DMS79 (cell line): ENCODE measurements around the gene ALX3.
"Not testable (repeated sequence)": the region's sequence is repeated elsewhere in the genome, so short reads cannot be mapped to it uniquely, and the experiment has no call there.

Experiments used
- DNase-seq: peaks from one replicate; lab custom pipeline; 2025; lab: John Stamatoyannopoulos, UW

ALX3 gene

GRCh38 chr1:110089561-110090275 is 19.2 kb upstream of the ALX3 start:
- no peak for DNase-seq

GRCh38 chr1:110088739-110089316 is 18.4 kb upstream of the ALX3 start:
- DNase-seq: no peak

GRCh38 chr1:110087812-110088738 is 17.6 kb upstream of the ALX3 start:
- DNase-seq: peak; percentile 7

GRCh38 chr1:110086961-110087360 is 16.5 kb upstream of the ALX3 start:
- DNase-seq: no peak

GRCh38 chr1:110085671-110086070 is 15.2 kb upstream of the ALX3 start:
- no peak for DNase-seq

- no peak for DNase-seq
These were observed 14.0 kb upstream of the ALX3 start for GRCh38 chr1:110084227-110085078.

GRCh38 chr1:110083866-110084226 is 13.4 kb upstream of the ALX3 start:
- no peak for DNase-seq

GRCh38 chr1:110083061-110083865 is 12.8 kb upstream of the ALX3 start:
- no peak for DNase-seq

- no peak for DNase-seq
These were observed 12.0 kb upstream of the ALX3 start for GRCh38 chr1:110082477-110082876.

GRCh38 chr1:110081061-110081460 is 10.6 kb upstream of the ALX3 start:
- DNase-seq: no peak

GRCh38 chr1:110079995-110080394 is 9.5 kb upstream of the ALX3 start:
- DNase-seq: not testable (repeated sequence)

GRCh38 chr1:110076789-110077500 is 6.5 kb upstream of the ALX3 start:
- peak; percentile 90 for DNase-seq

GRCh38 chr1:110074166-110074565 is 3.7 kb upstream of the ALX3 start:
- no peak for DNase-seq

GRCh38 chr1:110070282-110070669 is 196 bp downstream of the ALX3 start:
- no peak for DNase-seq

- DNase-seq: no peak
These were observed 829 bp downstream of the ALX3 start for GRCh38 chr1:110069404-110070281.

- no peak for DNase-seq
These were observed 1.6 kb downstream of the ALX3 start for GRCh38 chr1:110068646-110069403.

GRCh38 chr1:110067893-110068645 is 2.4 kb downstream of the ALX3 start:
- DNase-seq: no peak

GRCh38 chr1:110067479-110067892 is 3.0 kb downstream of the ALX3 start:
- DNase-seq: no peak
